ENCODE results near the gene GALNT9.

GALNT9 gene

DNA sequence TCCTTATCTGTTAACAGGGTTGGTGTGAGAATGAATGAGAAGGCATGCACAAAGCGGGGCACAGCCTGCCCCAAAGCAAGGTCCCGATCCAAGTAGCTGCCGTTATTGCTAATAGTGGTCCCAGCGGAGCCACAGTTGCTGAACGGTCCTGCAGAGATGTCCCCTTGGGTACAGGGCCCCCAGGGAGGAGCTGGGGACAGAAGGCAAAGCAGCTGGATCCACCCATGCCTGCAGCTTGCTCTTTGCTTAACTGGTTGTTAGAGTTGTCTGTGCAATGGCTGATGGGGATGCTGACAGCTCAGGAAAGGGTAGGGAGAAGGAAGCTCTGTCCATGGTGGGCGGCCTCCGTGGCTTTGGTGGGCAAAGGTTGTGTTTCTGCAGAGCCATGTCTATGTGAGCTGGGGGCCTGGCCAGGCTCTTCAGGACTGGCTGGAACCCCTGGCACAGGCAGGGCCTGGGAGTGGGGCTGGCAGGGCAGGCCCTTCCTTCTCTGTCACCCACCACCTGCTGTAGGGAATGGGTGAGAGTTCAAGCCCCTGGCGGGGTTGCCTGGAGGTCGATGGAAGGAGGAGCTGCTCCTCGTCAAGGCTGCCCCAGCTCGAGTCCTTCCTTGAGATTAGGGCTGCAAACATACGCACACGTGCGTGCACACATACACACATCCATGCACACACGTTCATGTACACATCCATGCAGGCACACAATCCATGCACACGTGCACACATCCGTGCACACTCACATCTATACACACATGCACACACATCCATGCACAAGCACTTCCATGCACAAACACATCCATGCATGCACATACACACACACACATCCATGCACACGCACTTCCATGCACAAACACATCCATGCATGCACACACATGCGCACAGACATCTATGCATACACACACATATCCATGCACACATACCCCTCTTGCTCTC lies 149.7 kb downstream of the GALNT9 start:
- DNase-seq (ENCODE audit: low read depth) = no peak

- peak; percentile 32 for DNase-seq (ENCODE audit: low read depth)
These were observed 150.5 kb downstream of the GALNT9 start for GRCh38 chr12:132178801-132179401.

DNA sequence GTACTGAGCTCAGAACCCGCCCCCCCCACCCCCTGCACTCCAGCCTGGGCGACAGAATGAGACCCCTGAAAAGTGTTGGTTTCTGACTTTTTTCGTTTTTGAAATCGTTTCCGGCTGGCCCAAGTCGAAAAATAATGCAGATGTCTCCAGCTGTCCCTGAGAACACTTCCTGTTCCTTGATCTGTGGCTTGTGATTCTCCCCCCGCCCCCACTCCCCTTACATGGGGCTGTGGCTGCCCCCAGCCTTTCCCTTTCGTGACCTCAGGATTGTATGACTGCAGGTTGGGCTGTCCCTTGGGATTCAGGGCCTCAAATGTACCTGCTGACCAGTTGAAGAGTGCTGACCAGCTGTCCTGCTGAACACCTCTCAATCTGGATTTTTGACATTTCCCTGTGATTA lies 151.1 kb downstream of the GALNT9 start:
- DNase-seq (ENCODE audit: low read depth) = no peak

GRCh38 chr12:132176920-132177551 lies 152.4 kb downstream of the GALNT9 start:
- DNase-seq (ENCODE audit: low read depth) = no peak

- DNase-seq (ENCODE audit: low read depth) = no peak
These were observed 152.9 kb downstream of the GALNT9 start for GRCh38 chr12:132176385-132176919.

- DNase-seq (ENCODE audit: low read depth) = no peak
These were observed 153.6 kb downstream of the GALNT9 start for GRCh38 chr12:132175496-132176384.

GRCh38 chr12:132174839-132175490 lies 154.4 kb downstream of the GALNT9 start:
- DNase-seq (ENCODE audit: low read depth) = no peak

DNA sequence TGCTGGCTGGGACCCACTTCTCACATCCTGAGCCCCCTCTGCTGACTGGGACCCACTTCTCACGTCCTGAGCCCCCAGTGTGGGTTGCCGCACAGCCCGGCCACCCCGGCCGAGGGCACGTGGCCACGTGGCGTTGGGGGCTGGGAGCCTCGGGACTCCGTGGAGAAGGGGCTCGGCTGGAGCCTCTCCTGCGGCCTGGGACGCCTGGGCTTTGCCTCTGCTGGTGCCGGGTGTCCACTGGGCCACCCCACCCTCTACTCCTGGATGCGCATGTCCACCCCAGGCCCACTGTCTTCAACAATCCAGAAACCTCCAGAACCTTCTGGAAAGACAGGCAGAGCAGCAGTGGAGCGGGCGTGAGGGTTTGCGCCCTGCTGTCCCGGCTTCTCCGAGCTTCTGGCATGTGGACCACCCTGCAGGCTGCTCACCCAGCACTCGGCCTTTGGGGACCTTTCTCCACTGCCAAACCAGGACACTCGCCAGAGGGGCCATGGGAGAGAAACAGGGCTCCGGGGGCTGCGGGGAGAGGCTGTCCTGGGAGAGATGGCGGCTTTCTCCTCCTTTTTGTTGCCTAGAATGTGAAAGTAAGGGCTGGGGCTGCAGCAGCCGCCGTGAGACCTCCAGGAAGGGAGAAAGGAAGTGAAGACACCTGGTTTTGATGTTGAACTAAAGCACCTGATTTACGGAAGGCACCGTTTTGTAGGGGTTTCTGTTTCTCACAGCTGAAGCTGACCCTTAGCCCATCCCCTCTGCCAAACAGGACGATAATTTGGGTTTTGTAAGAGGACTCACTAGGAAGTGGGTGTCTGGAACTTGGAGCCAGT lies 155.2 kb downstream of the GALNT9 start:
- DNase-seq (ENCODE audit: low read depth) = no peak

DNA sequence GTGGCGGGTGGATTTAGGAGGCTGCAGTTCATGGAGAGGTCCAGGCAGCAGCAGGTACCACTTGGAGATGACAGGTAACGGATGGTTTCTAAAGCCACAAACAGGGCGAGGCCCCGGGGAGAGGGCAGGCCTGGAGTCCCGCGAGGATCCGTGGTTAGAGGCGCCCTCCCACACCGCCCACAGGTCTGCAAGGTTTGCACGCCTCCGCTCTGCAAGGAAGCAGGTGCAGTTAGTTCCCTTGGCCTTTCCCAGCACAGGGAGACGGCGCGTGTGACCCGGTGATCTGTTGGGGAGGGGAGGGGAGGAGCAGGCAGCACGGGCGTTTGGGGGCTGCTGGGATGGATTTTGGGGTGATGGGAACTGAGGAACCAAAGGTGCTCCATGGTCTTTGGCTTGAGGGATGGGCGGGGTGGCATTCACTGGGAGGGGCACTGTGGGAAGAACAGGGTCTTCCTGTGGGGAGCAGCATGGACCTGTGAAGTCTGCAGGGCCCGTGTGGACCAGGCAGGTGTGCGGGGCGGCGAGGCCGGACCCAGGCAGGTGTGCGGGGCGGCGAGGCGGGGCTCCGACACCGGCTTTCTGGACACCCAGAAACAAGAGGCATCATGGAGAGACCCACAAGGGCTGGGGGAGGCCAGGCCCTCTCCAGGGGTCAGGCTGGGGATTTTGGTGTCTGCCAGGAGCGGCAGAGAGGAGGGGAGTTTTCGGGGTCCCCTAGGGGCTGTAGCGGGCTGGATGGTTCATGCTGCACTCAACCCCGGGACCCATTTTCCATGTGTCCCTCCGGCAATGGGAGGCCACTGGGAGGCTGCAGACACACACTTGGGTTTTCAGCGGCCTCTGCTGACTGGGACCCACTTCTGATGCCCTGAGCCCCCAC lies 156.0 kb downstream of the GALNT9 start:
- DNase-seq (ENCODE audit: low read depth) = no peak

DNA sequence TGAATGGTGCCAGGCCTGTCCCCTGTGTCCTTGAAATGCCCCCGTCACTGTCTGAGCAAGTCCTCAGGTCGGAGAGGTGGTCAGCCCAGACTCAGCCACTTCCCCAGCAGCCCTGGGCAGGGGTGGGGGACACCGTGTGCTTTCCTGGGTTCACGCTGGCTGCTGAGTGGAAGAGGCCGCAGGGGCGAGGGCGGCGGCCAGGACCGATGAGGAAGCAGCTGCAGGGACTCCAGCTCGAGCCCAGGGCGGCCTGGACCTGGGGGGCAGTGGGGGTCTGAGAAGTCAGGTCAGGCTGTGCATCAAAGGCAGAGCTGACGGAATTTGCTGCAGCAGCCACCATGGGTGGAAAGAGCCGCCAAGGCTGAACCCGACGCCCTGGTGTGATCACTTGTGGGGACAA lies 156.8 kb downstream of the GALNT9 start:
- no peak for DNase-seq (ENCODE audit: low read depth)

GRCh38 chr12:132171968-132172521 lies 157.3 kb downstream of the GALNT9 start:
- DNase-seq (ENCODE audit: low read depth) = no peak

DNA sequence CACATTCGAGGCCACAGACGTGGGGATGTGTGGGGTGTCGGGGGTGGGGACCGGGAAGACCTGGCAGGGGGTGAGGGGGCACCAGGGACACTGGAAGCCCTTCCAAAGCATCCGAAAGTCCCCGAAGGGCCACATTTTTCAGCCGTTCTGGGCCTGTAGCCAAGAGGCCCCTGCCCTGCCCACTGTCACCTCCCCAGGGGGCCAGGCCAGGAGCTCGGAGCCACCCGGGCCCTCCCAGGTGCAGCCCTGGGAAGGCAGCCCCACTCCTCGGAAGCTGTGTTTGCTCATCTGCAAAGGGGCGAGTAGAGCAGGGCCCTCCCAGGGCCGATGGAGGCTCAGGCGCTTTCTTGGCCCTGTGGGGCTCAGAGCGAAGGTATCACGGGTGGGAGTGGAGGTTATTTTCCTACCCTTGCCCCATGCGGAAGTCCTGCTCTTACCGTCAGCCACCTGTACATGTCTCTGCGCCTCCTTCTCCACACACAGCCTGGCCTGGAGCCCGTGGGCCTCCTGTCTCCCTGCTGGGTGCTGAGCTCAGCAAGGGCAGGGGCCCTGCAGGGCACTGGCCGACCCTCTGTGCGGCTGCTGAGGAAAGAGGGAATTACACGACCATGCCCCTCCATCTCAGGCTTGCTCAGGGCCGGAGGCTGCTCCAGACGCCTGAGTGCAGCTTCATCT lies 158.0 kb downstream of the GALNT9 start:
- no peak for DNase-seq (ENCODE audit: low read depth)

GRCh38 chr12:132170637-132171292 lies 158.6 kb downstream of the GALNT9 start:
- no peak for DNase-seq (ENCODE audit: low read depth)

- no peak for DNase-seq (ENCODE audit: low read depth)
These were observed 159.2 kb downstream of the GALNT9 start for GRCh38 chr12:132170094-132170636.

- no peak for DNase-seq (ENCODE audit: low read depth)
These were observed 160.0 kb downstream of the GALNT9 start for GRCh38 chr12:132169376-132169775.

GRCh38 chr12:132168311-132169031 lies 160.9 kb downstream of the GALNT9 start:
- DNase-seq (ENCODE audit: low read depth) = no peak

All from T-helper 22 cell (primary cell).